ENCODE data around the gene ZGRF1. TPM values are rescaled to one million over a fixed set of nuclear protein-coding genes. Genes with fewer than 3 reads are reported as not detected.

Gene ZGRF1
- polyA plus RNA-seq, 2 of the 4 experiments (the other 2 are of a cell fraction) = 5.4 to 7.4 TPM

DNA sequence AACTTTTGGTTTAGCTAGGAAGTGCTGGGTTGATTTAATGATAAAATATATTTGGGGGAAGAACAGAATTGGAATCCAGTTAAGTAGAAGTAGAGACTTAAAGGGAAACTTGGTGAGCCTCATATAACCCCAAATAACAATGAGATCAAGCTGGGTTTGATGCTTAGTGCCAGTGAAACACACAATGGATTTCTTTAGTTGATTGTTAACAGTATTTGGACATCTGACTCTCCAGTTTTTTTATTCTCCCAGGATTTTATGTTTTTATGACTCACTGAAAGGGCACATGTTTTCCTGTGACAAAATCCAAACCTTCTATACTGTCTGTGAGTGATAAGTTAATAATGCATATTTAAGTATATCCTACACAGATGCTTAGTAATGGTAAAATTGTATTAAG lies 118.0 kb downstream of the ZGRF1 start:
- H3K27ac ChIP-seq = no peak overlapping the region
- no peak overlapping the region for H3K4me2 ChIP-seq
- H3K4me1 ChIP-seq = peaks cover 22% of the 10 kb centered on the region; the same call in 2 of the 3 replicates
- peaks cover 12% of the 10 kb centered on the region for H3K9me3 ChIP-seq
- no peak for ATAC-seq
- no peak overlapping the region for H3K4me3 ChIP-seq
- no peak for DNase-seq (ENCODE audit: low read depth in 1 of 2, low spot score in 1 of 2)
- CTCF ChIA-PET = no interaction called here
- TF ChIP-seq HDAC2 (IDR thresholded peaks at IDR 0.05) (no peak), HOXA7 (CRISPR knock-in tag; IDR thresholded peaks at IDR 0.05) (no peak), JUNB (IDR thresholded peaks at IDR 0.05) (no peak), BHLHE40 (IDR thresholded peaks at IDR 0.05; ENCODE audit: low read depth, low read length) (no peak), HEYL (CRISPR knock-in tag; IDR thresholded peaks at IDR 0.05) (no peak), MAX (IDR thresholded peaks at IDR 0.05) (no peak), NR3C1 (IDR thresholded peaks at IDR 0.05) (no peak), TP53 (CRISPR knock-in tag; IDR thresholded peaks at IDR 0.05) (no peak), HES2 (IDR thresholded peaks at IDR 0.05) (no peak), CBX2 (IDR thresholded peaks at IDR 0.05; ENCODE audit: borderline replicate concordance, low read depth) (no peak), NPAS2 (CRISPR knock-in tag; IDR thresholded peaks at IDR 0.05; ENCODE audit: borderline replicate concordance) (no peak), EP300 (IDR thresholded peaks at IDR 0.05) (no peak), EHF (CRISPR knock-in tag; IDR thresholded peaks at IDR 0.05) (no peak), FOSL2 (IDR thresholded peaks at IDR 0.05) (no peak), FOSL2 (CRISPR knock-in tag; IDR thresholded peaks at IDR 0.05) (no peak), TFCP2L1 (CRISPR knock-in tag; IDR thresholded peaks at IDR 0.05) (no peak)
- POLR2A ChIA-PET = no interaction called here
- FAIRE-seq = no peak

GRCh38 chr4:112517911-112518310 lies 118.8 kb downstream of the ZGRF1 start:
- H3K27ac ChIP-seq = no peak overlapping the region
- no peak for TF ChIP-seq FOSL2 (IDR thresholded peaks at IDR 0.05)
- no peak for TF ChIP-seq FOSL2 (CRISPR knock-in tag; IDR thresholded peaks at IDR 0.05)
- no peak for TF ChIP-seq RCOR1 (IDR thresholded peaks at IDR 0.05; ENCODE audit: low read depth, low read length)
- no peak for TF ChIP-seq SREBF2 (IDR thresholded peaks at IDR 0.05)
- TF ChIP-seq PHF8 (IDR thresholded peaks at IDR 0.05; ENCODE audit: borderline replicate concordance, low read depth) = no peak
- TF ChIP-seq MAX (IDR thresholded peaks at IDR 0.05) = no peak
- TF ChIP-seq BHLHE40 (IDR thresholded peaks at IDR 0.05; ENCODE audit: low read depth, low read length) = no peak
- no peak for TF ChIP-seq USF2 (IDR thresholded peaks at IDR 0.05)
- no peak for TF ChIP-seq CBX2 (IDR thresholded peaks at IDR 0.05; ENCODE audit: borderline replicate concordance, low read depth)
- TF ChIP-seq ATOH8 (CRISPR knock-in tag; IDR thresholded peaks at IDR 0.05; ENCODE audit: low read depth) = no peak
- TF ChIP-seq CBX8 (IDR thresholded peaks at IDR 0.05) = peak; percentile 84
- peak; percentile 23 for TF ChIP-seq MAFK (IDR thresholded peaks at IDR 0.05; ENCODE audit: partially characterized antibody)
- TF ChIP-seq EHF (CRISPR knock-in tag; IDR thresholded peaks at IDR 0.05) = no peak
- TF ChIP-seq ZSCAN20 (CRISPR knock-in tag; IDR thresholded peaks at IDR 0.05) = no peak
- TF ChIP-seq RNF2 (IDR thresholded peaks at IDR 0.05; ENCODE audit: borderline replicate concordance, low read depth) = peak; percentile 63; the same call in 1 of the 2 replicates
- TF ChIP-seq EHMT2 (IDR thresholded peaks at IDR 0.05; ENCODE audit: low read depth) = no peak
- no peak for TF ChIP-seq ZFP36 (IDR thresholded peaks at IDR 0.05; ENCODE audit: borderline replicate concordance, partially characterized antibody)
- no peak for TF ChIP-seq HES2 (IDR thresholded peaks at IDR 0.05)
- no peak for TF ChIP-seq KDM1A (IDR thresholded peaks at IDR 0.05; ENCODE audit: low read depth)
- ChIA-PET CTCF (interaction anchor here (0.6 to 1.0 kb wide), 2 partner anchors 88 to 190 kb away, joined by 3 read pairs; no protein-coding TSS in a partner anchor), POLR2A (no interaction called here)
- H3K4me2 ChIP-seq = no peak overlapping the region
- H3K4me3 ChIP-seq = no peak overlapping the region
- WGBS (ENCODE audit: missing lambda C conversion rate) = 32% methylated on average over 3 of the region's 3 CpGs
- no peak for ATAC-seq
- H3K9me3 ChIP-seq = peaks cover 12% of the 10 kb centered on the region
- peaks cover 22% of the 10 kb centered on the region; the same call in 2 of the 3 replicates for H3K4me1 ChIP-seq
- no peak for DNase-seq (ENCODE audit: low read depth in 1 of 2, low spot score in 1 of 2)
- FAIRE-seq = no peak

All from A549 (cell line).